Measurements from ENCODE around the gene PYDC2.

PYDC2 gene

DNA sequence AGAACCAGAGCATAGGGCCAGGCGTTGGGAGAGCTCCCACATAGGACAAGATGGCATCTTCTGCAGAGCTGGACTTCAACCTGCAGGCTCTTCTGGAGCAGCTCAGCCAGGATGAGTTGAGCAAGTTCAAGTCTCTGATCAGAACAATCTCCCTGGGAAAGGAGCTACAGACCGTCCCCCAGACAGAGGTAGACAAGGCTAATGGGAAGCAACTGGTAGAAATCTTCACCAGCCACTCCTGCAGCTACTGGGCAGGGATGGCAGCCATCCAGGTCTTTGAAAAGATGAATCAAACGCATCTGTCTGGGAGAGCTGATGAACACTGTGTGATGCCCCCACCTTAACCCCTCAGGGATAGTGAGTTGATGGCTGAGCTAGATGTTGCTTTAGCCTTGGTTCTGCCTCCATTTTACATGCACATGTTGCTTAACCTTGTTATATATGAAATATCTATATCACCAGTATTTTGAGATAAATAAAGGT is at the start of gene PYDC2:
Gene PYDC2 (plus strand): TSS at position 51 of the 483 bp plus-strand sequence. CDS start 0 bp downstream, at position 51.
- no peak for TF ChIP-seq POLR2A (IDR thresholded peaks at IDR 0.05; ENCODE audit: low read depth, low read length)
- DNase-seq (ENCODE audit: insufficient read length, low spot score) (no peak), FAIRE-seq (no peak)

DNA sequence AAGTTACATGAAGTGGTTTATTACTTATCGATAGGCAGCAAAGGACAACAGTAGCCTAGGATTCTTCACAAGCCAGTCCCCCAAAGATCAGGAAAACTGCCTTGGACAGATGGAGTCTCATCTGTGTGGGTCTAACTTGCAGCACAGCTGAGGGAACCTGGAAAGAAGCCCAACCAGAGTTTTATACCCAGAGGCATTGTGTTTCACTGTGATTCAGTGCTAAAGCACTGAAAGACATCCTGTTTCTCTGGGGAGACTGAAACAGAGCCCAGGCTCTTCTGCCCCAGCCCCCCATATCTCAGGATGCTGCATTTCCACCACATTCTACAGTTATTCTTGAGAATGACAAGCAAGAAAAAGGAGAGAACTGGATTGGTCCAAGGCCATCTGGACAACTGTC is 48.2 kb upstream of the PYDC2 start:
- no peak for TF ChIP-seq POLR2A (IDR thresholded peaks at IDR 0.05; ENCODE audit: low read depth, low read length)
- DNase-seq (ENCODE audit: insufficient read length, low spot score) (peak; percentile 18), FAIRE-seq (peak; percentile 99)

GRCh38 chr3:191414286-191414685 is 46.7 kb upstream of the PYDC2 start:
- FAIRE-seq (no peak), DNase-seq (ENCODE audit: insufficient read length, low spot score) (no peak)
- no peak for TF ChIP-seq POLR2A (IDR thresholded peaks at IDR 0.05; ENCODE audit: low read depth, low read length)

DNA sequence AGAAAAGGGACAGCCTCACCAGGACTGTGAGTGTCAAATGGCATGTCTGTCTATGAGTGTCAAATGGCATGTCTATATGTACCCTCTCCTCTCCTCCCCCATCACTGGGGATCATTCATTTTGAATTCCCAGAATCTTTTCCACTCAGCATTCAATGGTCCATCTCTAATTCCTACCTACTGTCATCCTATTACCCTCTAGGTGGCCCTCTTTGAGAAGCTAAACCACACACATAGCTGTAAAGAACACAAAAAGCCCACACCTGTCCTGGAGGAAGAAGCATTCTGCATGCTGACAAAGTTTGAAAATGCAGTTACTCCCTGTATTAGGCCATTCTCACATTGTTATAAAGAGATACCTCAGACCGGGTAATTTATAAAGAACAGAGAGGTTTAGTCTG is 46.2 kb upstream of the PYDC2 start:
- DNase-seq (ENCODE audit: insufficient read length, low spot score) (no peak), FAIRE-seq (no peak)
- no peak for TF ChIP-seq POLR2A (IDR thresholded peaks at IDR 0.05; ENCODE audit: low read depth, low read length)

DNA sequence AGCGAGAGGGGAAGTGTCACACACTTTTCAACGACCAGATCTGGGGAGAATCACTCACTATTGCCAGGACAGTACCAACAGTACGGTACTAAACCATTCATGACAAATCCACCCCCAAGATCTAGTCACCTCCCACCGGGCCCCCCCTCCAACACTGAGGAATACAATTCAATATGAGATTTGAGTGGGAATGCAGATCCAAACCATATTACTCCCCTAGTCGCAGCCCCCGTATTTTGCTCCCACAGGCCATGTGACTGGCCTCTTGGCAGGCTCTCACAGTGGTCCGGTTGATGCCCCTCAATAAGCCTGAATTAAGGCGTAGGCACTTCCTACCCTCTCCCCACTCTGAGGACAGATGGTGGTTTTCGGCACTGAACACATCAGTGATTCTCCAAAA is 45.4 kb upstream of the PYDC2 start:
- no peak for TF ChIP-seq POLR2A (IDR thresholded peaks at IDR 0.05; ENCODE audit: low read depth, low read length)
- DNase-seq (ENCODE audit: insufficient read length, low spot score) (no peak), FAIRE-seq (no peak)

DNA sequence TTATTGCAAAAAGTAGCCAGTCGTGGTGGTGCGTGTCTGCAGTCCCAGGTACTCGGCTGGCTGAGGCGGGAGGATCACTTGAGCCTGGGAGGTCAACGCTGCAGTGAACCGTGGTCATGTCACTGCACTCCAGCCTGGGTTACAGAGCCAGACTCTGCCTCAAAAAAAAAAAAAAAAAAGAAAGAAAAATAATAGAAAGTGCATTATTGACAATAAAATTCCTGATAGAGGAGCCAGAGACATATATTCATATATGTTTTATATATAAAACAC is 43.6 kb upstream of the PYDC2 start:
- no peak for TF ChIP-seq POLR2A (IDR thresholded peaks at IDR 0.05; ENCODE audit: low read depth, low read length)
- FAIRE-seq (no peak), DNase-seq (ENCODE audit: insufficient read length, low spot score) (no peak)

DNA sequence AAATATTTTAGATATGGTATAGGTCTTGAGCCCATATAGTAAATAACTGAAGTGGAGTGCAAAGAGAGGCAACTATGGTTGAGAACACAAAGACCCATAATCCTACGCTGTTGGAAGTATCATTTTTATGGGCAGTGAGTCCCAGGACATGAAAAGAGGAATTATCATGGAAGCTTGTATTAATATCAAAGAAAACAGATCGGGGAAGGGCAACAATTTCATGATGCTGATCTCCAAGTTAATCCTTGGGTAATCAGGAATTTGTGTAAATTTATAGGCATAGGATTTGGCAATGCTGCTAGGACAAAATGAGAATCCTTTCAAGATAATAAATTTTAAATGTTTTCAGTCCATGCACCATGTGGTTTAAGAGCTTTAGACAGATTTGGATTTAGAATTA is 40.2 kb upstream of the PYDC2 start:
- TF ChIP-seq POLR2A (IDR thresholded peaks at IDR 0.05; ENCODE audit: low read depth, low read length): no peak
- DNase-seq (ENCODE audit: insufficient read length, low spot score) (no peak), FAIRE-seq (no peak)

- peak; percentile 53 for FAIRE-seq
- TF ChIP-seq POLR2A (IDR thresholded peaks at IDR 0.05; ENCODE audit: low read depth, low read length): no peak
- DNase-seq (ENCODE audit: insufficient read length, low spot score): no peak
Measured at GRCh38 chr3:191424881-191425280, 36.1 kb upstream of the PYDC2 start.

DNA sequence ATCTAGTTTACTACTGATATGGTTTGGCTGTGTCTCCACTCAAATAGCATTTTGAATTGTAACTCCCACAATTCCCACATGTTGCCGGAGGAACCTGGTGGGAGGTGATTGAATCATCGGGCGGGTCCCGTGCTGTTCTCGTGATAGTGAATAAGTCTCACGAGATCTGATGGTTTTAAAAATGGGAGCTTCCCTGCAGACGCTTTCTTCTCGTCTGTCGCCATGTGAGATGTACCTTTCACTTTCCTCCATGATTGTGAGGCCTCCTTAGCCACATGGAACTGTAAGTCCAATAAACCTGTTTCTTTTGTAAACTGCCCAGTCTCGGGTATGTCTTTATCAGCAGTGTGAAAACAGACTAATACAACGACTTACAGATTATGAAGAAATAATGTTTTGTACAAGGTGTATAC is 35.6 kb upstream of the PYDC2 start:
- no peak for DNase-seq (ENCODE audit: insufficient read length, low spot score)
- no peak for TF ChIP-seq POLR2A (IDR thresholded peaks at IDR 0.05; ENCODE audit: low read depth, low read length)

GRCh38 chr3:191426311-191426710 is 34.7 kb upstream of the PYDC2 start:
- no peak for FAIRE-seq
- DNase-seq (ENCODE audit: insufficient read length, low spot score): no peak
- TF ChIP-seq POLR2A (IDR thresholded peaks at IDR 0.05; ENCODE audit: low read depth, low read length): no peak

More for the DNA sequence above, 35.6 kb upstream of the PYDC2 start:
- FAIRE-seq: no peak

GRCh38 chr3:191428177-191428576 is 32.8 kb upstream of the PYDC2 start:
- DNase-seq (ENCODE audit: insufficient read length, low spot score) (no peak), FAIRE-seq (no peak)
- TF ChIP-seq POLR2A (IDR thresholded peaks at IDR 0.05; ENCODE audit: low read depth, low read length): no peak

- TF ChIP-seq POLR2A (IDR thresholded peaks at IDR 0.05; ENCODE audit: low read depth, low read length): no peak
- DNase-seq (ENCODE audit: insufficient read length, low spot score) (no peak), FAIRE-seq (peak; percentile 50)
Measured at GRCh38 chr3:191430103-191430502, 30.9 kb upstream of the PYDC2 start.

- peak; percentile 48 for FAIRE-seq
- no peak for DNase-seq (ENCODE audit: insufficient read length, low spot score)
- no peak for TF ChIP-seq POLR2A (IDR thresholded peaks at IDR 0.05; ENCODE audit: low read depth, low read length)
Measured at GRCh38 chr3:191431160-191431822, 29.7 kb upstream of the PYDC2 start.

GRCh38 chr3:191432162-191432561 is 28.8 kb upstream of the PYDC2 start:
- FAIRE-seq (no peak), DNase-seq (ENCODE audit: insufficient read length, low spot score) (no peak)

DNA sequence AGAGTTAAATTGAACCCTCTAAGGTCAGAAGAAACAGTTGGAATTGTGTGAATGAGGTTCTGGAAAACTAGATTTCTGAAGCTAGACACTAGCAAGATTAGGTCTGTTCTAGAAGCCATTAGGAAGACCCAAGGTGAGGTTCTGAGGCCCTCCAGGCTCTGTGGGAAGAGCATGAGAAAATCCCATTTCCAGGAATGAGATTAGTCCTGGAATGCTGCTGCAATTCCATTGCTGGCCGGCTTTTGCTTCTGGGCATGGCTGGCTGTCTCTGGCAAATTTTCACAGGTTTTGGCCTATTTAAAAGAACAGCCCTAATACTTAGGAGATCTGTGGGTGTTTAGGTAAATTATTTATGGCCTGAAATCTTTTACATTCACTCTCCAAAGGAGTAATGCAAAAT is 26.9 kb upstream of the PYDC2 start:
- no peak for TF ChIP-seq POLR2A (IDR thresholded peaks at IDR 0.05; ENCODE audit: low read depth, low read length)
- no peak for FAIRE-seq
- no peak for DNase-seq (ENCODE audit: insufficient read length, low spot score)

More at GRCh38 chr3:191432162-191432561, 28.8 kb upstream of the PYDC2 start:
- TF ChIP-seq POLR2A (IDR thresholded peaks at IDR 0.05; ENCODE audit: low read depth, low read length): no peak

DNA sequence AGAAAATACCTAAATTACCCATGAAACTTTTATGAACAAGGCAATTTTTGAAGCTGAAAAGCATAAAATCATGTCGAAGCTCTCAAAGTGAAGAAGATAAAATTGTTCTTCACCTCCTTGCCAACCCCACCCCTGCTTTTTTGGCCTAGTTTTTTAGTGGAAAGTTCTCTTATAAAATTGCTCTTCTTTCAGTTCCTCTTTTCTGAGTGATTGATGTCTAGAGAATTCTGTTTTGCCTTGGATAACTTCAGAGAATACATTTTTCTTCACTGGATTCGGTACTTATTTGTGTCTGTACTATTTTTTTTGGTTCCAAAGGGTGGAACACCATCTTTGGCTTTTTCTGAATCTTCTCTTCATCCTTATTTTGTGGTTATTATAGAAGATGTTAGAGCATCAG is 25.0 kb upstream of the PYDC2 start:
- FAIRE-seq (no peak), DNase-seq (ENCODE audit: insufficient read length, low spot score) (no peak)
- TF ChIP-seq POLR2A (IDR thresholded peaks at IDR 0.05; ENCODE audit: low read depth, low read length): no peak
